GM19239 (cell line): ENCODE measurements around the gene ZNF749.
A peak's percentile ranks its signal among the peaks of the same experiment; 100 is the strongest.

ENCODE experiments used
- DNase-seq: peaks from one replicate; pipeline ENCODE4 v3.0.0; 2011; ENCODE audit warnings: low spot score; ENCODE audit not compliant: insufficient read length
- FAIRE-seq: peaks from 2 replicates; lab custom pipeline; 2011; peaks lifted over from hg19 to GRCh38; lab: Jason Lieb, UNC

Gene ZNF749

GRCh38 chr19:57435062-57435978 lies at the start of gene ZNF749:
ZNF749 (plus strand) TSS chr19:57435325; CDS start chr19:57435579, 254 bp downstream.
- FAIRE-seq = peak; percentile 100
- peak; percentile 90 for DNase-seq

- no peak for FAIRE-seq
- no peak for DNase-seq
Observed at GRCh38 chr19:57389194-57389729, 45.9 kb upstream of the ZNF749 start.

- peak; percentile 95 for FAIRE-seq
Observed at GRCh38 chr19:57389730-57390598, 45.2 kb upstream of the ZNF749 start, which contains the start of gene ZNF548. ZNF548 (plus strand) TSS chr19:57389854; CDS start chr19:57390100, 246 bp downstream.

GRCh38 chr19:57395710-57396109 lies 39.4 kb upstream of the ZNF749 start:
- no peak for FAIRE-seq
- DNase-seq = no peak

More at GRCh38 chr19:57389730-57390598, 45.2 kb upstream of the ZNF749 start, which contains the start of gene ZNF548:
- peak; percentile 75 for DNase-seq

GRCh38 chr19:57398868-57399267 lies 36.3 kb upstream of the ZNF749 start:
- no peak for FAIRE-seq
- no peak for DNase-seq

- FAIRE-seq (no peak), DNase-seq (no peak)
Observed at GRCh38 chr19:57403737-57404563, 31.2 kb upstream of the ZNF749 start.

GRCh38 chr19:57406516-57407123 lies 28.5 kb upstream of the ZNF749 start:
- DNase-seq (peak; percentile 27), FAIRE-seq (no peak)

- DNase-seq (peak; percentile 91), FAIRE-seq (peak; percentile 94)
Observed at GRCh38 chr19:57410877-57411671, 24.1 kb upstream of the ZNF749 start, which contains the start of gene ZNF17. ZNF17 (plus strand) TSS chr19:57411161; CDS start chr19:57413616, 2,455 bp downstream.

- DNase-seq (no peak), FAIRE-seq (no peak)
Observed at GRCh38 chr19:57419439-57419838, 15.7 kb upstream of the ZNF749 start.

GRCh38 chr19:57421037-57421436 lies 14.1 kb upstream of the ZNF749 start:
- FAIRE-seq (no peak), DNase-seq (no peak)

- DNase-seq (no peak), FAIRE-seq (no peak)
Observed at GRCh38 chr19:57434386-57435061, 601 bp upstream of the ZNF749 start.

GRCh38 chr19:57436417-57436816 lies 1.3 kb downstream of the ZNF749 start:
- DNase-seq = no peak
- no peak for FAIRE-seq

GRCh38 chr19:57437931-57438330 lies 2.8 kb downstream of the ZNF749 start:
- no peak for DNase-seq
- FAIRE-seq = no peak

GRCh38 chr19:57438925-57439324 lies 3.8 kb downstream of the ZNF749 start:
- FAIRE-seq (no peak), DNase-seq (no peak)

GRCh38 chr19:57441979-57442752 lies 7.0 kb downstream of the ZNF749 start:
- no peak for FAIRE-seq

GRCh38 chr19:57443121-57443696 lies 8.1 kb downstream of the ZNF749 start:
- FAIRE-seq (no peak), DNase-seq (no peak)

More at GRCh38 chr19:57441979-57442752, 7.0 kb downstream of the ZNF749 start:
- DNase-seq = no peak

- no peak for FAIRE-seq
Observed at GRCh38 chr19:57452307-57452706, 17.2 kb downstream of the ZNF749 start.

More at GRCh38 chr19:57452307-57452706, 17.2 kb downstream of the ZNF749 start:
- no peak for DNase-seq
